KMS-11 (cell line): Measurements from ENCODE around the gene RNGTT.

Experiments used
- H2AFZ ChIP-seq: fragments of 200-600 bp; sonication (generic); 2 replicates; pipeline ENCODE4 v1.6.1; 2016; ENCODE audit warnings: antibody characterized with exemption, mixed run types, low read depth
- H3K27ac ChIP-seq: fragments of 200-600 bp; sonication (generic); 2 replicates; pipeline ENCODE4 v1.6.1; 2016; ENCODE audit warnings: mild to moderate bottlenecking, mixed run types
- H3K27me3 ChIP-seq: fragments of 200-600 bp; sonication (generic); 2 replicates; pipeline ENCODE4 v1.6.1; 2017; ENCODE audit warnings: mild to moderate bottlenecking, low read depth, mixed run types, moderate library complexity; ENCODE audit not compliant: insufficient read depth
- H3K36me3 ChIP-seq: fragments of 200-600 bp; sonication (generic); 2 replicates; pipeline ENCODE4 v1.6.1; 2017; ENCODE audit warnings: mild to moderate bottlenecking, mixed run types; ENCODE audit not compliant: insufficient read depth
- H3K4me1 ChIP-seq: fragments of 200-600 bp; sonication (generic); 2 replicates; pipeline ENCODE4 v1.6.1; 2016; ENCODE audit warnings: mild to moderate bottlenecking, low read depth, mixed run types; ENCODE audit not compliant: poor library complexity, severe bottlenecking
- H3K4me2 ChIP-seq: fragments of 200-600 bp; sonication (generic); 2 replicates; pipeline ENCODE4 v1.7.0; 2016; ENCODE audit warnings: mild to moderate bottlenecking, mixed run types
- H3K4me3 ChIP-seq: fragments of 200-600 bp; sonication (generic); IDR thresholded peaks from 2 replicates; pipeline ENCODE4 v1.6.1; 2017; ENCODE audit warnings: low read depth, low read length, mixed read lengths; ENCODE audit not compliant: insufficient read depth
- H3K79me2 ChIP-seq: fragments of 200-600 bp; sonication (generic); 2 replicates; pipeline ENCODE4 v1.6.1; 2016; ENCODE audit warnings: low read depth, mixed run types; ENCODE audit not compliant: insufficient read depth
- H3K9ac ChIP-seq: fragments of 200-600 bp; sonication (generic); 2 replicates; pipeline ENCODE4 v1.6.1; 2016; ENCODE audit warnings: mild to moderate bottlenecking, mixed run types
- H4K20me1 ChIP-seq: fragments of 200-600 bp; sonication (generic); 2 replicates; pipeline ENCODE4 v1.6.1; 2016; ENCODE audit warnings: mild to moderate bottlenecking, mixed run types; ENCODE audit not compliant: insufficient read depth
- CTCF ChIP-seq: fragments of 200-600 bp; sonication (generic); conservative IDR thresholded peaks from 2 replicates; pipeline ENCODE4 v1.6.1; 2017; ENCODE audit warnings: low read depth, mild to moderate bottlenecking, antibody characterized with exemption, low read length, moderate library complexity, mixed read lengths

The RNGTT gene

DNA sequence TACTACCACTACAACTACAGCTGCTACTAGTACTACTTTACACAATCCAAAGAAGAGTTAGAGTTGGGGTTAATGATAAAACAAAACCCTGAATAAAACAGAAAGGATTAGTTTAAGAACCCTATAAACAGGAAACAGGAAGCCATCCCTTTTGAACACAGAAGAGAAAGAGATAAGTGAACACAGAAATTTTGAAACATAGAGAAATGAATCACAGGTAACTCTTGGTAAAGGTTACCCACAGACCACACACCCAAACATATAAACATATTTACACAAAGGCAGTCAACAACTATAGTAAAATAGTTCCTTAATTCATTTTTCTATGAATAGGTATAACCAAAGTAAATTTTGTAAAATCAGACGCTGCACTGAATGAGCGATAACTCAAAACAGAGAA lies 98.1 kb downstream of the RNGTT start:
- TF ChIP-seq CTCF, result no peak
- Histone ChIP-seq H3K79me2 (no peaks in the 10 kb centered on the region), H2AFZ (no peak overlapping the region), H3K4me3 (no peak overlapping the region), H3K27ac (no peak overlapping the region), H3K27me3 (no peaks in the 10 kb centered on the region), H3K9ac (no peak overlapping the region), H3K4me2 (no peak overlapping the region), H4K20me1 (no peaks in the 10 kb centered on the region), H3K36me3 (no peaks in the 10 kb centered on the region), H3K4me1 (peaks cover 15% of the 10 kb centered on the region)

DNA sequence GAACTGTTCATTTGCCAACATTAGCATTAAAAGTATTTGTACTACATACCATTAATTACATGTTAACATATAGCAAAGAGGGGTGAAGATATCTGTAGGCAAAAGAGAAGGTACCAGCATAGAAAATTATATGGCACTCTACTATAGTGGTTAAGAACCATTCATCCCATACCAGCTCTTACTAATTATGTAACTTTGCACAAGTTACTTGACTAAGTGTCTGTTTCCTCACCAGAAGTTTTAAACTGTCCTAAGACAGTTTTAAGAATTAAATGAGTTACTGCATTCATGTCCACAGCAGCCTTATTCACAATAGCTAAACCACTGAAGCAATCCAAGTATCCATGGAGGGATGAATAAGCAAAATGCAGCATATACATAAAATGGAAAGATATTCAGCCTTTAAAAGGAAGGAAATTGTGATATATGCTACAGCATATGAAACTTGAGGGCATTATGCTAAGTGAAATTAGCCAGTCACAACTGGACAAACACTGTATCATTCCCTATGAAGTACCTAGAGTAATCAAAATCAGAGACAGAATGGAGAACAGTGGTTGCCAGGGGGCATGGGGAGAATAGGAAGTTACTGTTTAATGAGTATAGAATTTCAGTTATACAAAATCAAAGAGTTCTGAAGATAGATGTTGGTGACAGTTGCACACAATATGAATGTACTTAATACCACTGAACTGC lies 98.9 kb downstream of the RNGTT start:
- Histone ChIP-seq H3K36me3 (no peaks in the 10 kb centered on the region), H3K27me3 (no peaks in the 10 kb centered on the region), H2AFZ (no peak overlapping the region), H3K4me1 (peaks cover 9% of the 10 kb centered on the region), H3K4me2 (no peak overlapping the region), H3K79me2 (no peaks in the 10 kb centered on the region), H3K9ac (no peak overlapping the region), H3K4me3 (no peak overlapping the region), H3K27ac (no peak overlapping the region), H4K20me1 (no peaks in the 10 kb centered on the region)
- no peak for TF ChIP-seq CTCF

DNA sequence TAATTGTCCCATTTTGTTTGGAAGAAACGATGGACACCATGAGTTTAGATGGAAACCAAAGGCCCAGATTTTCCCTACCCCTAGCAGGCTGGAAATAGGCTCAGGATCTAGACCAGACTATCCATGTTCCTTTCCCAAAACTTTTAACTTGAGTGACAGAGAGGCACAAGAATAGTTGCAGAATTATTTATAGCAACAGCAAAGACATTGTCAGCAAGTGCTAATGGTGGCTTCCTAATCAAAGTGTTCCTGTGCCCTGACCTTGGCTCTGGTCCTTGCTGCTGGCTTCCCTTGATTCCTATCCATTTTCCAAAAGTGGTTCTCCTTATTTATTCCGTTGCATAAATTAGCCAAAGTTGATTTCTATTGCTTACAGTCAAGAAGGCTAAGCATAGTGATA lies 103.1 kb downstream of the RNGTT start:
- Histone ChIP-seq H3K27me3 (no peaks in the 10 kb centered on the region), H3K79me2 (no peaks in the 10 kb centered on the region), H3K4me3 (no peak overlapping the region), H3K4me2 (no peak overlapping the region), H4K20me1 (no peaks in the 10 kb centered on the region), H2AFZ (no peak overlapping the region), H3K4me1 (no peaks in the 10 kb centered on the region), H3K36me3 (no peaks in the 10 kb centered on the region), H3K27ac (no peak overlapping the region), H3K9ac (no peak overlapping the region)
- TF ChIP-seq CTCF, result no peak

- no peak for TF ChIP-seq CTCF
- no peaks in the 10 kb centered on the region for H3K36me3 ChIP-seq
Observed at GRCh38 chr6:88858455-88858854, 105.0 kb downstream of the RNGTT start.

More at GRCh38 chr6:88858455-88858854, 105.0 kb downstream of the RNGTT start:
- no peaks in the 10 kb centered on the region for H3K79me2 ChIP-seq
- no peak overlapping the region for H2AFZ ChIP-seq
- H3K4me3 ChIP-seq, result no peak overlapping the region
- no peaks in the 10 kb centered on the region for H3K27me3 ChIP-seq
- no peak overlapping the region for H3K9ac ChIP-seq
- H4K20me1 ChIP-seq, result no peaks in the 10 kb centered on the region
- H3K4me1 ChIP-seq, result no peaks in the 10 kb centered on the region
- H3K4me2 ChIP-seq, result no peak overlapping the region
- H3K27ac ChIP-seq, result no peak overlapping the region
